ENCODE data around the gene ROS1.

The ROS1 gene

DNA sequence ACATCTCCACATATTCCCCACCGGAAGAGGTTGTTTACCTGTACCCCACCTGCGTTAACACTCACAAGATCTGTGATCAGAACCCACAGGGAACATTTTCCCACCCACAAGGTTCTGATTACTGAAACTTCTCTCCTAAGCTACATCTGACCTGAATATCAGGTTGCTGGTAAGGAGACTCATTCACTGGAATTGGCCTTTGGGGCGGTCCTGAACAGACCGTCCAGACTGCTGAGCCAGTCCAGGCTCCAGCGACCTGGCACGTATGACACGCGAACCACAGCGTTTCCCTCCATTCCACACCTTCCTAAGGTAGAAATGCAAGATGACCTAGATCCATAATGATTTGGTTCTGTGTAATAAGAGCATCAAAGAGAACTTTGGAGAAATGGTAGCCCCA lies 150.5 kb downstream of the ROS1 start:
- peaks cover 92% of the 10 kb centered on the region for H3K27me3 ChIP-seq (ENCODE audit: insufficient read depth, poor library complexity, severe bottlenecking)
- H3K4me1 ChIP-seq (ENCODE audit: insufficient read depth, poor library complexity, severe bottlenecking), result no peaks in the 10 kb centered on the region
- H3K36me3 ChIP-seq (ENCODE audit: low read depth), result no peaks in the 10 kb centered on the region
- H3K27ac ChIP-seq (ENCODE audit: poor library complexity, severe bottlenecking), result no peak overlapping the region
- DNase-seq (ENCODE audit: low spot score) (no peak), ATAC-seq (ENCODE audit: low read depth) (no peak)
- TF ChIP-seq, protein P1, sequence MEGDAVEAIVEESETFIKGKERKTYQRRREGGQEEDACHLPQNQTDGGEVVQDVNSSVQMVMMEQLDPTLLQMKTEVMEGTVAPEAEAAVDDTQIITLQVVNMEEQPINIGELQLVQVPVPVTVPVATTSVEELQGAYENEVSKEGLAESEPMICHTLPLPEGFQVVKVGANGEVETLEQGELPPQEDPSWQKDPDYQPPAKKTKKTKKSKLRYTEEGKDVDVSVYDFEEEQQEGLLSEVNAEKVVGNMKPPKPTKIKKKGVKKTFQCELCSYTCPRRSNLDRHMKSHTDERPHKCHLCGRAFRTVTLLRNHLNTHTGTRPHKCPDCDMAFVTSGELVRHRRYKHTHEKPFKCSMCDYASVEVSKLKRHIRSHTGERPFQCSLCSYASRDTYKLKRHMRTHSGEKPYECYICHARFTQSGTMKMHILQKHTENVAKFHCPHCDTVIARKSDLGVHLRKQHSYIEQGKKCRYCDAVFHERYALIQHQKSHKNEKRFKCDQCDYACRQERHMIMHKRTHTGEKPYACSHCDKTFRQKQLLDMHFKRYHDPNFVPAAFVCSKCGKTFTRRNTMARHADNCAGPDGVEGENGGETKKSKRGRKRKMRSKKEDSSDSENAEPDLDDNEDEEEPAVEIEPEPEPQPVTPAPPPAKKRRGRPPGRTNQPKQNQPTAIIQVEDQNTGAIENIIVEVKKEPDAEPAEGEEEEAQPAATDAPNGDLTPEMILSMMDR (IDR thresholded peaks at IDR 0.05; ENCODE audit: poor library complexity, severe bottlenecking), result no peak
- H3K9me3 ChIP-seq (ENCODE audit: severe bottlenecking), result no peaks in the 10 kb centered on the region
- H3K4me3 ChIP-seq (ENCODE audit: severe bottlenecking), result no peak overlapping the region

DNA sequence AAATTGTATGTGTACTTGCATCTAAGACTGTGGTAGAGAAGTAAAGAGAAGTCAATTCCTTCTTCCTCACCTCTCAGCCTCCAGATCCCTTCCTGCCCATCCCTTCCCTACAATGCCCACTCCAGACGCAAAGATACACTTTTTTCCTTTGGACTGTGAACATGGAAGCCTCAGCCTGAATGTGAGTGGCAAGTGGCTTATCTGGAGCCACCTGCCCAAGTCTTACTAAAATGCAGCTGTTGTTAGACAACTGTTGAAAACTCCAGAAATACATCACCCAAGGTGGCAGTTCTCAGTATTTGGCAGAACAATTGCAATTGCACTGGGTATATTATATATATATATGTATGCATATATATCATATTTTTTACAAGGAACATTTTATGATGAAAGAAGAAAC lies 152.9 kb downstream of the ROS1 start:
- ATAC-seq (ENCODE audit: low read depth), result no peak
- H3K27me3 ChIP-seq (ENCODE audit: insufficient read depth, poor library complexity, severe bottlenecking), result peaks cover 92% of the 10 kb centered on the region
- TF ChIP-seq, protein P1 (IDR thresholded peaks at IDR 0.05; ENCODE audit: poor library complexity, severe bottlenecking), result no peak

DNA sequence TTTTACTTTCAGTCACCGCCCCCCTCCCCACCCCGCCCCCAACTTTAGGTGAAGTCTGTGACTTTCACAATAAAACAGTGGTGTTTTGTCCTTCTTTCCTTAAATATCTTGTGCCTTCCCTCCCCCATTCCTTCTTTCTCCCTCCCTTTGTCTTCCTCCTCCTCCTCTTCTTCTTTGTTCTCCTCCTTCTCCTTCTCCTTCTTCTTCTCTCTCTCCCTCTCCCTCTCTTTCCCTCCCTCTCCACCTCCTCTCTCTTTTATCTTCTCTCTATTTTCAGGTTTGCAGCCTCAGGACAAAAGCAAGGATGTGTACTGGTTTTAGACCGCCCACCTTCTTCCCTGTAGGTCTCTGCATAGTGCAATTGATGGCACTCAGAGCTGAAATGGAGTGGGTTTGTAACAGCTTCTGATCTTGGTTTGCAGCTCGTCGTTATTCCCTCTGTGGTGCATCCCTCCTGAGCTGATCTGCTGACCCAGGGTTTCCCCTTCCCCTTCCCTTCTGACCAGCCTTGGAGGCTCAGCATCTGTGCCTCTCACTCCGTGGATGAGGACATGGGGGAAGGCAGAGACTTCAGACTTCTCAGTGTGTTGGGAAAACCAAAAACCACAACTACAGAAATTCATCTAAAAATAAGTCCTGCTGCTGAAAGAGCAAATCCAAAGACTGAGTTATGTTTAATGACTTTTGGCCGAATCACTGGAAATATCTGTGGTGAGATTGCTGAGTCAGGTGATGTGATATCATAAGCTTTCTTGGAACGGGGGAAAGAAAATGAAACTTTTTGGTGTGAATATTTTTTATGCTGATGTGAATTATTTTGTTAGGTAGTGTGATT lies 153.5 kb downstream of the ROS1 start:
- H3K4me3 ChIP-seq (ENCODE audit: severe bottlenecking), result no peak overlapping the region
- TF ChIP-seq, protein P1 (IDR thresholded peaks at IDR 0.05; ENCODE audit: poor library complexity, severe bottlenecking), result no peak
- DNase-seq (ENCODE audit: low spot score) (no peak), ATAC-seq (ENCODE audit: low read depth) (no peak)
- no peaks in the 10 kb centered on the region for H3K9me3 ChIP-seq (ENCODE audit: severe bottlenecking)
- no peaks in the 10 kb centered on the region for H3K36me3 ChIP-seq (ENCODE audit: low read depth)
- H3K27me3 ChIP-seq (ENCODE audit: insufficient read depth, poor library complexity, severe bottlenecking), result peaks cover 98% of the 10 kb centered on the region
- H3K27ac ChIP-seq (ENCODE audit: poor library complexity, severe bottlenecking), result no peak overlapping the region
- H3K4me1 ChIP-seq (ENCODE audit: insufficient read depth, poor library complexity, severe bottlenecking), result no peaks in the 10 kb centered on the region

More for the DNA sequence above, 152.9 kb downstream of the ROS1 start:
- no peaks in the 10 kb centered on the region for H3K9me3 ChIP-seq (ENCODE audit: severe bottlenecking)
- H3K4me3 ChIP-seq (ENCODE audit: severe bottlenecking), result no peak overlapping the region
- H3K27ac ChIP-seq (ENCODE audit: poor library complexity, severe bottlenecking), result no peak overlapping the region
- no peak for DNase-seq (ENCODE audit: low spot score)
- H3K4me1 ChIP-seq (ENCODE audit: insufficient read depth, poor library complexity, severe bottlenecking), result no peaks in the 10 kb centered on the region
- H3K36me3 ChIP-seq (ENCODE audit: low read depth), result no peaks in the 10 kb centered on the region

DNA sequence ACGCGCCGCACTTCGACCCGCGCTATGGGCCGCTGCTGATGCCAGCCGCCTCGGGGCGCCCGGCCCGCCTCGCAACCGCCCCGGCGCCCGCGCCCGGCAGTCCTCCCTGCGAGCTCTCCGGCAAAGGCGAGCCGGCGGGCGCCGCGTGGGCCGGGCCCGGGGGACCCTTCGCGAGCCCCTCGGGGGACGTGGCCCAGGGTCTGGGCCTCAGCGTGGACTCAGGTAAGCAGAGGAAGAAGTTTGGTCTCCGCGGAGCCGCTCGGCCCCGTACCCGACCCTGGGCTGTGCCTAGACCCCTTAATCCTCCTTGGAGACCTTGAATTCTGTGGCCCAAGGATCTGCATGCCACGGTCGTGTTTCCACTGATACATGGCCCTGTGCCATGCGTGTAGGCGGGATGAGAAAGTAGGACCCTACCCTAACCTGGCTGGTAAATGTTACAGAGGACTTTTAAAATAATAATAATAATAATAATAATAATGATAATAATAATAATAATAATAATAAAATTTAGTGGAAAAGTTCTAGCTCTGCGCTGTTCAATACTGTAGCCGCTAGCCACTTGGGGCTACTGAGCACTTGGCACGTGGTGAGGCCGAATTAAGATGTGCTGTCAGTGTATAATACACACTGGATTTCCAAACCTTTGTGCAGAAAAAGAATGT lies 154.8 kb downstream of the ROS1 start:
- TF ChIP-seq, protein P1 (IDR thresholded peaks at IDR 0.05; ENCODE audit: poor library complexity, severe bottlenecking), result no peak
- no peaks in the 10 kb centered on the region for H3K4me1 ChIP-seq (ENCODE audit: insufficient read depth, poor library complexity, severe bottlenecking)
- H3K36me3 ChIP-seq (ENCODE audit: low read depth), result no peaks in the 10 kb centered on the region
- H3K9me3 ChIP-seq (ENCODE audit: severe bottlenecking), result no peaks in the 10 kb centered on the region
- ATAC-seq (ENCODE audit: low read depth) (peak; percentile 6; the same call in 1 of the 3 replicates), DNase-seq (ENCODE audit: low spot score) (no peak)
- H3K27ac ChIP-seq (ENCODE audit: poor library complexity, severe bottlenecking), result no peak overlapping the region
- peaks cover 98% of the 10 kb centered on the region for H3K27me3 ChIP-seq (ENCODE audit: insufficient read depth, poor library complexity, severe bottlenecking)
- H3K4me3 ChIP-seq (ENCODE audit: severe bottlenecking), result no peak overlapping the region
